ENCODE measurements around the gene GRB14.
"Not testable (repeated sequence)": the region's sequence is repeated elsewhere in the genome, so short reads cannot be mapped to it uniquely, and the experiment has no call there.

GRB14 gene

GRCh38 chr2:164478205-164478604 is 143.1 kb downstream of the GRB14 start:
- Mint-ChIP-seq H3K9me3 (no peaks in the 10 kb centered on the region), H3K4me3 (no peak overlapping the region), H3K27ac (no peak overlapping the region), H3K36me3 (ENCODE audit: low read depth) (no peaks in the 10 kb centered on the region), H3K4me1 (no peaks in the 10 kb centered on the region), H3K27me3 (ENCODE audit: low read depth) (peaks cover 4% of the 10 kb centered on the region)
- TF ChIP-seq CTCF (IDR thresholded peaks at IDR 0.05; ENCODE audit: unreplicated experiment in 3 of 3) = no peak

DNA sequence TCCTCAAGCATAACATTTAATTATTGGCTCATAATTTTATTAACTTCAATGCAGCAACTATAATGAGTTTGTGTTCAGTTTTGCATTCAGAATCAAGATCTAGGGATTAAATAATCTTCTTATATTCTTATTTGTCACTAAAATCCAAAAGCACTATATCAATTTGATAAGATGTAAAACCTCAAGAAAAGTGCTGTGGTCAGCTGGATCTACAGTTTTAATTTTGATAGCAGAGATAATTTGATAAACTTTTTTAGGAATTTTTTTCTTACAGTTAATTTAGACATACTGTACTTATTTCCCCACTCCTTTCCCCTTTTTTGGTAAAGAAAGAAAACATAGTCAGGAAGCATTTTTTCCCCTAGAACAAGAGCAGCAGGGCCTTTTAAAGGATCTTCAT is 146.4 kb downstream of the GRB14 start:
- no peak overlapping the region for H3K27ac Mint-ChIP-seq

DNA sequence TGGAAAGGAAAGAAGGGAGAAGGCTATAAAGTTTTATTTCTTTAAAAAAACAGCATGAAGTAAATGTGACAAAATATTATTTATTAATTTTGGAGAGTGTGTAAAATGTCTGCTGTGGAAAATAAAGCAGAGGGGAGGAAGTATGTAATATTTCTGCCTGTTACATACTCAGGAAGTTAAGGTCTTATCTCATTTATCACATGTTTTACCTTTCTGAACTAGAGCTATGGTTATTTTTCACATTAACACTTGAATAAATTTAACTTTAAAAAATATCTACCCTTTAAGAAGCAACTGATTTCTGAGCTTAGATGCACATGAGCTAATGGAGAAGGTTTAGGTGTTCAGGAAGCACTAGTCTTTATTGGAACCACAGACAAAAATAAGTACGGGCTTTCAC is 148.3 kb downstream of the GRB14 start:
- no peaks in the 10 kb centered on the region for H3K27me3 Mint-ChIP-seq (ENCODE audit: low read depth)
- no peak for TF ChIP-seq CTCF (IDR thresholded peaks at IDR 0.05; ENCODE audit: unreplicated experiment in 3 of 3)

More for the DNA sequence above, 146.4 kb downstream of the GRB14 start:
- Mint-ChIP-seq H3K36me3 (ENCODE audit: low read depth) (no peaks in the 10 kb centered on the region), H3K4me3 (no peak overlapping the region), H3K27me3 (ENCODE audit: low read depth) (no peaks in the 10 kb centered on the region), H3K4me1 (no peaks in the 10 kb centered on the region), H3K9me3 (no peaks in the 10 kb centered on the region)
- TF ChIP-seq CTCF (IDR thresholded peaks at IDR 0.05; ENCODE audit: unreplicated experiment in 3 of 3) = no peak

GRCh38 chr2:164465047-164465446 is 156.2 kb downstream of the GRB14 start:
- not testable (repeated sequence) for H3K4me1 Mint-ChIP-seq; H3K36me3 Mint-ChIP-seq (ENCODE audit: low read depth); H3K27ac Mint-ChIP-seq; H3K27me3 Mint-ChIP-seq (ENCODE audit: low read depth); H3K9me3 Mint-ChIP-seq; H3K4me3 Mint-ChIP-seq

More for the DNA sequence above, 148.3 kb downstream of the GRB14 start:
- H3K4me1 Mint-ChIP-seq = no peaks in the 10 kb centered on the region
- no peak overlapping the region for H3K27ac Mint-ChIP-seq
- no peaks in the 10 kb centered on the region for H3K36me3 Mint-ChIP-seq (ENCODE audit: low read depth)
- H3K4me3 Mint-ChIP-seq = no peak overlapping the region
- H3K9me3 Mint-ChIP-seq = no peaks in the 10 kb centered on the region

DNA sequence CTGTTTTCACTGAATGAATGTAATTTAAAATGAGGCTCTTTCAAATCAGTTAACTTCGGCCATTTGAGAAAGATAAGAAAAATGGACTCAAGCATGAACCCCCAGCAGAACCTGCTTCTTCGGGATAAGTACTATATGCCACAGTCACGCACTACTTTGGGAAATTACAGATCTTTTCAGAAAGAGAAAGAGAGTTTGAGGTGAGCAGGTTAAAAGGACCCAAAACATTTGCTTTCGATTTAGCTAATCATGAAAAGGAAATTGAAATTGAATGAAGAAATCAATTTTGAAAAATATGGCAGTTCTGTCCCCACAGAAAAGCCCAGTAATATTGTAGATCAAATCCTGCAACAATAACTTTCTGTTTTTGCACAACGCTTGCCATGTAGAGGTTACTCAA is 156.9 kb downstream of the GRB14 start:
- H3K27me3 Mint-ChIP-seq (ENCODE audit: low read depth) = no peaks in the 10 kb centered on the region
- H3K4me1 Mint-ChIP-seq = no peaks in the 10 kb centered on the region
- no peaks in the 10 kb centered on the region for H3K36me3 Mint-ChIP-seq (ENCODE audit: low read depth)
- no peak for TF ChIP-seq CTCF (IDR thresholded peaks at IDR 0.05; ENCODE audit: unreplicated experiment in 3 of 3)
- H3K9me3 Mint-ChIP-seq = no peaks in the 10 kb centered on the region
- H3K27ac Mint-ChIP-seq = no peak overlapping the region
- no peak overlapping the region for H3K4me3 Mint-ChIP-seq

DNA sequence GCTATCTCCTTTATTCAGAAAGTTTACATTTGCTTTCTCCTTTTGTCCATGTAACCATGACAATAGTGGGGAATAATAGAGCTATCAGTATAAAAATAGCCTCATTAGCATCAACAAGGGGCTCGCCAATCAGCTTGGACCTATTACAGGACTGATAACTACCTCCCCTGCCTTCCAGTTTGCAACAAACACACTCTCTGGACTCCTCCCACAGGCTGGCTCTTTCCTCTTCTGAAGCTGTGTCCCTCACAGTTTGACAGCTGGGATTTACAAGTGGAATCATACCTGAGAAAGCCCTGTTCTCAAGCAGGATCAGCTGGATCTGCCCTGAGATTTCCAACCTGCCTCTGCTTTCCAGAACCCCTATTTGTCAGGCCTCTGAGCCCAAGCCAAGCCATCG is 162.5 kb downstream of the GRB14 start:
- H3K36me3 Mint-ChIP-seq (ENCODE audit: low read depth) = no peaks in the 10 kb centered on the region

More for the DNA sequence above, 162.5 kb downstream of the GRB14 start:
- Mint-ChIP-seq H3K27ac (no peak overlapping the region), H3K27me3 (ENCODE audit: low read depth) (no peaks in the 10 kb centered on the region), H3K9me3 (no peaks in the 10 kb centered on the region), H3K4me3 (no peak overlapping the region), H3K4me1 (no peaks in the 10 kb centered on the region)
- TF ChIP-seq CTCF (IDR thresholded peaks at IDR 0.05; ENCODE audit: unreplicated experiment in 3 of 3) = no peak
